Sigmoid colon (tissue), 7 donors: ENCODE data around the gene RDX. TPM values are rescaled to one million over a fixed set of nuclear protein-coding genes. Genes with fewer than 3 reads are reported as not detected.
"Not testable (repeated sequence)": the region's sequence is repeated elsewhere in the genome, so short reads cannot be mapped to it uniquely, and the experiment has no call there.

Experiments
- DNase-seq: peaks from one replicate; pipeline ENCODE4 v3.0.0-alpha.2; 2019
- H3K27ac ChIP-seq, 4 donors: fragments of 200-600 bp; sonication (generic); one replicate each; pipeline ENCODE4 v1.5.1; 2016 to 2019; ENCODE audit warnings: mild to moderate bottlenecking in 1 of 4
- H3K27me3 ChIP-seq, 3 donors: fragments of 200-600 bp; sonication (generic); one replicate each; pipeline ENCODE4 v1.5.1; 2019; ENCODE audit warnings: mild to moderate bottlenecking in 1 of 3
- H3K36me3 ChIP-seq, 4 donors: fragments of 200-600 bp; sonication (generic); one replicate each; pipeline ENCODE4 v1.5.1; 2016 to 2019
- H3K4me1 ChIP-seq, 4 donors: fragments of 200-600 bp; sonication (generic); one replicate each; pipeline ENCODE4 v1.5.1; 2017 to 2019
- H3K4me3 ChIP-seq, 4 donors: fragments of 200-600 bp; sonication (generic); one replicate each; pipeline ENCODE4 v1.5.1; 2017 to 2019; ENCODE audit warnings: mild to moderate bottlenecking in 2 of 4, moderate library complexity in 1 of 4
- H3K9me3 ChIP-seq, 4 donors: fragments of 200-600 bp in 3 of 4; sonication (generic) in 3 of 4; one replicate each; pipeline versions ENCODE4 v1.5.1 to v1.6.1; 2013 to 2019
- EP300 ChIP-seq, 4 donors: sonication (generic); formaldehyde crosslinking; IDR thresholded peaks; one replicate each; pipeline ENCODE4 v1.6.1; 2017; ENCODE audit warnings: antibody characterized with exemption in 4 of 4
- POLR2A ChIP-seq, 2 donors: fragments of 450-650 bp; IDR thresholded peaks; one replicate each; pipeline ENCODE4 v1.6.1; 2016; ENCODE audit warnings: antibody characterized with exemption in 2 of 2, mild to moderate bottlenecking in 2 of 2, moderate library complexity in 2 of 2
- POLR2AphosphoS5 ChIP-seq, 4 donors: sonication (generic); formaldehyde crosslinking; IDR thresholded peaks; one replicate each; pipeline ENCODE4 v1.6.1; 2017; ENCODE audit warnings: antibody characterized with exemption in 4 of 4
- WGBS, 2 donors: extraction: QIAGEN DNeasy Blood & Tissue Kit; methylation state at CpG; one replicate each; pipeline ENCODE4 v1.1.7; 2013; 5-methylcytosine and 5-hydroxymethylcytosine counted together
- intact Hi-C: fragments of 100-400 bp; cut with DNase I; formaldehyde crosslinking; loops from one replicate; pipeline ENCODE4 v1.15.1; 2023
- polyA plus RNA-seq, 3 donors: library from polyadenylated mRNA; stranded (reverse); fragments of 200-250 nt; gene quantifications; one replicate each; pipeline ENCODE4 v1.2.3, GENCODE V29; 2013
- total RNA-seq, 4 donors: library from RNA; depleted of rRNA; stranded (reverse); fragments of >200 nt; gene quantifications; one replicate each; pipeline ENCODE4 v1.1.0, GENCODE V29; 2016
- TF ChIP-seq, protein P1 (sequence below), 4 experiments: fragments of 450-650 bp in 3 of 4; fragments of 200-600 bp in 1 of 4; IDR thresholded peaks; one replicate each; pipeline ENCODE4 v1.5.1; 2016 to 2019; ENCODE audit warnings: antibody characterized with exemption in 4 of 4, mild to moderate bottlenecking in 3 of 4, moderate library complexity in 2 of 4
- donor health status: healthy with polysubstance abuse.
- donor health status: Bipolar disorder and iron deficiency.
- donor health status: healthy.

The RDX gene
- total and polyA plus RNA-seq, 7 donors: 7.9 to 160 (median 55.6) TPM

- Histone ChIP-seq H3K4me3 (no peak overlapping the region), H3K36me3 (no peaks in the 10 kb centered on the region), H3K27ac (no peak overlapping the region), H3K4me1 (peaks cover 0 to 9% (median 3%) of the 10 kb centered on the region in 4 donors), H3K27me3 (no peaks in the 10 kb centered on the region), H3K9me3 (no peaks in the 10 kb centered on the region)
- intact Hi-C loops: no loop called here
- TF ChIP-seq POLR2AphosphoS5 (IDR thresholded peaks at IDR 0.05) (no peak), EP300 (IDR thresholded peaks at IDR 0.05) (no peak), POLR2A (IDR thresholded peaks at IDR 0.05) (no peak)
- TF ChIP-seq, protein P1, sequence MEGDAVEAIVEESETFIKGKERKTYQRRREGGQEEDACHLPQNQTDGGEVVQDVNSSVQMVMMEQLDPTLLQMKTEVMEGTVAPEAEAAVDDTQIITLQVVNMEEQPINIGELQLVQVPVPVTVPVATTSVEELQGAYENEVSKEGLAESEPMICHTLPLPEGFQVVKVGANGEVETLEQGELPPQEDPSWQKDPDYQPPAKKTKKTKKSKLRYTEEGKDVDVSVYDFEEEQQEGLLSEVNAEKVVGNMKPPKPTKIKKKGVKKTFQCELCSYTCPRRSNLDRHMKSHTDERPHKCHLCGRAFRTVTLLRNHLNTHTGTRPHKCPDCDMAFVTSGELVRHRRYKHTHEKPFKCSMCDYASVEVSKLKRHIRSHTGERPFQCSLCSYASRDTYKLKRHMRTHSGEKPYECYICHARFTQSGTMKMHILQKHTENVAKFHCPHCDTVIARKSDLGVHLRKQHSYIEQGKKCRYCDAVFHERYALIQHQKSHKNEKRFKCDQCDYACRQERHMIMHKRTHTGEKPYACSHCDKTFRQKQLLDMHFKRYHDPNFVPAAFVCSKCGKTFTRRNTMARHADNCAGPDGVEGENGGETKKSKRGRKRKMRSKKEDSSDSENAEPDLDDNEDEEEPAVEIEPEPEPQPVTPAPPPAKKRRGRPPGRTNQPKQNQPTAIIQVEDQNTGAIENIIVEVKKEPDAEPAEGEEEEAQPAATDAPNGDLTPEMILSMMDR (IDR thresholded peaks at IDR 0.05): no peak
- DNase-seq: no peak
- WGBS, 2 donors: 50 to 82% methylated on average over 5 of the region's 5 CpGs
These were observed 11.7 kb upstream of the RDX start for GRCh38 chr11:110308071-110308470.

DNA sequence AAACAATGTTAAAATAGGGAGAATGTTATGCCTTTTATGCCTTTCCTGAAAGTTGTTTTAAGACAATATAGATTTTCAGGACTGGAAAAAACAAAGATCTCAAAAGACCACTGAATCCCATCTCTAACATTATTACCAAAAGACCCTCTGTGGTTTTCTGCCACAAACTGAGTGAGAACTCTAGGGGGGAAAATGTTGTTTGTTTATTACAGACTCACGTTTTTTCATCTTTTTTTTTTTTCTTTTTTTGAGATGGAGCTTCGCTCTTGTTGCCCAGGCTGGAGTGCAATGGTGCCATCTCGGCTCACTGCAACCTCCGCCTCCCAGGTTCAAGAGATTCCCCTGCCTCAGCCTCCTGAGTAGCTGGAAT lies 9.6 kb upstream of the RDX start:
- H3K36me3 ChIP-seq, H3K27ac ChIP-seq, intact Hi-C loops, H3K4me1 ChIP-seq, H3K27me3 ChIP-seq, H3K4me3 ChIP-seq, H3K9me3 ChIP-seq, DNase-seq: not testable (repeated sequence)
- WGBS, 2 donors: 22 to 72% methylated on average over 4 of the region's 4 CpGs

DNA sequence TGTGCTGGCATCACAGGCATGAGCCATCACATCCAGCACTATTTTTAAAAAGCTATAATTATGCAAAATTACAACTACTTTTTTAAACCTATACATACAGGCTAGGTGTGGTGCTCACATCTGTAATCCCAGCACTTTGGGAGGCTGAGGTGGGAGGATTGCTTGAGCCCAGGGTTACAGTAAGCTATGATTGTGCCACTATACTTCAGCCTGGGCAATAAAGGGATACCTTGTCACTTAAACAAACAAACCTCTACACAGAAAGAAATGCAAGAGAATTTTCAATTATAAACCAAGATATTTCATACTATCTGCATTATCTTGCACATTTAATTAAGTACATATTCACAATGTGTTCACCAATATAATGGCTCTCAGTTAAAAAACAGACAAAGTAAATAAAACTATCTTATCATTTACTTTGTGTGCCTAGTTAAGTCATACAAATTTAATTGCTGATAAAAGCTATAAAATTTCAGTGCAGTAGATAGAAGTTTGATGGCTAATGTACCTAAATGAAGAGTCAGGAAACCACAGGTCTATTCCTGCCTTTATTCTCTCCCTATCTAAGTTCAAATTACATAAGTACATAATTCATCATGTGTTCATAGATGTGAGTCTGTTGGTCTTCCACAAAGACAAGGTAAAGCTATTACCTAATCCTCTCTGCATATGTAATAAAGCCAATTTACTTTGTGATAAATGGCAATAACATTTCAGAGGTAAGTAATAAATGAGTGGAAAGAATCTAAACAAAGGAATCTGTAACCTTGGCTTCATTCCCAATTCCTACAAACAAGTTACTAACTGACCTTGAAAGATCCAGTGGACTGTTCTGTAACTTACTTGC lies 9.0 kb upstream of the RDX start:
- Histone ChIP-seq H3K36me3 (no peaks in the 10 kb centered on the region), H3K4me3 (no peak overlapping the region), H3K9me3 (no peaks in the 10 kb centered on the region), H3K27ac (no peak overlapping the region), H3K4me1 (peaks cover 0 to 9% (median 3%) of the 10 kb centered on the region in 4 donors), H3K27me3 (no peaks in the 10 kb centered on the region)
- intact Hi-C loops: no loop called here
- TF ChIP-seq, protein P1 (IDR thresholded peaks at IDR 0.05): no peak
- TF ChIP-seq POLR2A (IDR thresholded peaks at IDR 0.05): no peak
- DNase-seq: no peak

GRCh38 chr11:110303414-110303826 lies 7.0 kb upstream of the RDX start:
- peaks cover 0 to 9% (median 3%) of the 10 kb centered on the region in 4 donors for H3K4me1 ChIP-seq
- TF ChIP-seq, protein P1 (IDR thresholded peaks at IDR 0.05): no peak
- TF ChIP-seq EP300 (IDR thresholded peaks at IDR 0.05) (no peak), POLR2A (IDR thresholded peaks at IDR 0.05) (no peak), POLR2AphosphoS5 (IDR thresholded peaks at IDR 0.05) (no peak)
- no peaks in the 10 kb centered on the region for H3K9me3 ChIP-seq
- no peak overlapping the region for H3K4me3 ChIP-seq
- intact Hi-C loops: no loop called here
- H3K36me3 ChIP-seq: no peaks in the 10 kb centered on the region
- no peak overlapping the region for H3K27ac ChIP-seq
- H3K27me3 ChIP-seq: no peaks in the 10 kb centered on the region
- no peak for DNase-seq
- 20 to 69% methylated on average over 5 of the region's 5 CpGs for WGBS, 2 donors

DNA sequence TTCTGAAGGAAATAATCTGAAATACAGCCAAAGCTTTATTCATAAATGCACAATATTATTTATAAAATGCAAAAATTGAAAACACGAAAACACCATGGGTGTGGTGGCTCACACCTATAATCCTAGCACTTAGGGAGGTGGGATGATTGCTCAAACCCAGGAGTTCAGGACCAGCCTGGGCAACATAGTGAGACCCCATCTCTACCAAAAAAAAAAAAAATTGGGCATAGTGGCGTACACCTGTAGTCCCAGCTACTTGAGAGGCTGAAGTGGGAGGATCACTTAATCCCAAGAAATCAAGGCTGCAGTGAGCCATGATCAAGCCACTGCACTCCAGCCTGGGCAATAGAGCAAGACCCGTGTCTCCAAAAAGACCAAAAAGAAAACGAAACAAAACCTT lies 5.2 kb upstream of the RDX start:
- Histone ChIP-seq H3K36me3 (no peaks in the 10 kb centered on the region), H3K4me1 (peaks cover 0 to 16% (median 6%) of the 10 kb centered on the region in 4 donors), H3K4me3 (no peak overlapping the region), H3K27me3 (no peaks in the 10 kb centered on the region), H3K9me3 (no peaks in the 10 kb centered on the region), H3K27ac (no peak overlapping the region)
- no peak for DNase-seq
- TF ChIP-seq EP300 (IDR thresholded peaks at IDR 0.05) (no peak), POLR2AphosphoS5 (IDR thresholded peaks at IDR 0.05) (no peak)
- intact Hi-C loops: no loop called here
- 75 to 96% methylated on average over 4 of the region's 4 CpGs for WGBS, 2 donors

GRCh38 chr11:110301032-110301431 lies 4.6 kb upstream of the RDX start:
- H3K27ac ChIP-seq: no peak overlapping the region
- intact Hi-C loops: no loop called here
- H3K9me3 ChIP-seq: no peaks in the 10 kb centered on the region
- peaks cover 0 to 15% (median 6%) of the 10 kb centered on the region in 4 donors for H3K4me1 ChIP-seq
- no peaks in the 10 kb centered on the region for H3K27me3 ChIP-seq
- no peak for DNase-seq
- 97% methylated on average over 27 of the region's 27 CpGs for WGBS, 2 donors
- TF ChIP-seq EP300 (IDR thresholded peaks at IDR 0.05): no peak
- TF ChIP-seq, protein P1 (IDR thresholded peaks at IDR 0.05): no peak
- no peak for TF ChIP-seq POLR2AphosphoS5 (IDR thresholded peaks at IDR 0.05)
- TF ChIP-seq POLR2A (IDR thresholded peaks at IDR 0.05): no peak
- no peaks in the 10 kb centered on the region for H3K36me3 ChIP-seq
- no peak overlapping the region for H3K4me3 ChIP-seq
